Aorta (tissue), 5 donors: ENCODE results near the gene FOXD4. TPM values are rescaled to one million over a fixed set of nuclear protein-coding genes. Genes with fewer than 3 reads are reported as not detected.
"Not testable (repeated sequence)": the region's sequence is repeated elsewhere in the genome, so short reads cannot be mapped to it uniquely, and the experiment has no call there.

Experiments used
- ATAC-seq: fragments of 200-7000 bp; cut with Tn5 transposase; one replicate; pipeline ENCODE4 v1.9.1; 2022; ENCODE audit warnings: moderate library complexity; ENCODE audit not compliant: low FRiP score
- DNase-seq, 2 donors: peaks; one replicate each; pipeline ENCODE4 v3.0.0-alpha.2; 2020
- H3K27ac ChIP-seq, 2 donors: one replicate each; pipeline ENCODE4 v1.5.1; 2013; ENCODE audit warnings: low read length in 2 of 2, mild to moderate bottlenecking in 2 of 2, moderate library complexity in 2 of 2, control low read depth in 1 of 2, inconsistent platforms in 1 of 2, low read depth in 1 of 2
- H3K27me3 ChIP-seq, 2 donors: one replicate each; pipeline ENCODE4 v1.6.1; 2013; ENCODE audit warnings: control low read depth in 1 of 2, low read length in 1 of 2, mild to moderate bottlenecking in 1 of 2, moderate library complexity in 1 of 2; ENCODE audit not compliant: insufficient read depth in 2 of 2, control insufficient read depth in 1 of 2
- H3K36me3 ChIP-seq, 2 donors: one replicate each; pipeline ENCODE4 v1.6.1; 2013; ENCODE audit warnings: control low read depth in 1 of 2, low read length in 1 of 2, mild to moderate bottlenecking in 1 of 2; ENCODE audit not compliant: insufficient read depth in 2 of 2, control insufficient read depth in 1 of 2
- H3K4me1 ChIP-seq, 2 donors: one replicate each; pipeline ENCODE4 v1.6.1; 2013; ENCODE audit warnings: low read length in 2 of 2, control low read depth in 1 of 2, mild to moderate bottlenecking in 1 of 2, moderate library complexity in 1 of 2; ENCODE audit not compliant: insufficient read depth in 2 of 2, control insufficient read depth in 1 of 2
- H3K4me3 ChIP-seq, 2 donors: one replicate each; pipeline ENCODE4 v1.5.1; 2013; ENCODE audit warnings: low read length in 2 of 2, control low read depth in 1 of 2, mild to moderate bottlenecking in 1 of 2
- H3K9me3 ChIP-seq: one replicate; pipeline ENCODE4 v1.6.1; 2013; ENCODE audit warnings: mild to moderate bottlenecking, low read length; ENCODE audit not compliant: control insufficient read depth
- WGBS, 2 donors: extraction: QIAGEN DNeasy Blood & Tissue Kit; methylation state at CpG; one replicate each; pipeline ENCODE4 v1.1.7; 2013; 5-methylcytosine and 5-hydroxymethylcytosine counted together
- intact Hi-C, 2 donors: fragments of 100-400 bp; cut with DNase I; formaldehyde crosslinking; loops; one replicate each; pipeline versions ENCODE4 v1.14.2 to v1.15.0; 2022
- long read RNA-seq, 2 donors: library from polyadenylated mRNA; unstranded; transcript quantifications; one replicate each; pipeline ENCODE4 v2.0.0, GENCODE V29; 2020 to 2021
- polyA plus RNA-seq, 2 donors: library from polyadenylated mRNA; stranded (reverse); fragments of 200-250 nt; gene quantifications; one replicate each; pipeline ENCODE4 v1.2.3, GENCODE V29; 2013
- total RNA-seq, 2 donors: library from RNA; stranded (reverse); fragmentation: NEBNext Ultra II Directional; extraction: Animal tissue kit (Norgen Biotek cat#: 25700); gene quantifications; one replicate each; pipeline ENCODE4 v1.2.1, GENCODE V29; 2021
- donor health status: healthy with polysubstance abuse.
- donor health status: Bipolar disorder and iron deficiency.
- donor health status: DM: no; HTN: no; CAD: no.
- donor health status: DM: no; HTN: no; CAD: no.
- donor health status: DM: yes; HTN: yes; CAD: no.

Gene FOXD4
- total RNA-seq (under 1 TPM in 1 of 2 donors, not detected in 1; 0.27 TPM), polyA plus RNA-seq (not detected)
- long read RNA-seq, donor 1, result 0 reads
- long read RNA-seq, donor 2, result 0 reads

DNA sequence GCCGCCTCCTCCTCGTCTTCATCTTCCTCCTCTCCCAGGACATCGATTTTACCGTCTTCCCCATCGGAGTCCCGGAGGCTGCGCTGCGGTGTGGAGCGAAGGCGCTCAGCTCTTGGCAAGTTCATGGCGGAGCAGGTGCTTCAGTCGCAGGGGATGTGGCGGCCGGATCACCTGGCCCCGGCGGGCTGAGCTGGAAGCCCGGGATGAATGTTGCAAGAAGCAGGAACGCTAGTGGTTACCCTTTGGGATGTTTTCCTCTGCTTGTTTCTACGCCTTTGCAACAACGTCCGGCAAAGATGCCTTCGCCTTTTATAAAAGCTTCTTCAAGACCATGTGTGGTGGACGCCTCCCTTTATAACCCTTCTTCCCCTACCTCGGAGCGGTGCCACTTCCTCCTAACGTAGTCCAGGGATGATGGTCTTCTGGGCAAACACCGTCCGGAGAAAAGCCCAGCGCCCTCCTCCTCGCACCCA, at the start of gene FOXD4:
TSS of gene FOXD4 (minus strand) at position 423 of the 473 bp plus-strand sequence. CDS start at position 125, 298 bp downstream.
- H3K4me1 ChIP-seq, H3K9me3 ChIP-seq, H3K4me3 ChIP-seq, H3K27me3 ChIP-seq, DNase-seq, intact Hi-C loops, ATAC-seq, H3K27ac ChIP-seq, H3K36me3 ChIP-seq: not testable (repeated sequence)
- 48 to 52% methylated on average over 28 to 30 of the region's 30 CpGs for WGBS, 2 donors

DNA sequence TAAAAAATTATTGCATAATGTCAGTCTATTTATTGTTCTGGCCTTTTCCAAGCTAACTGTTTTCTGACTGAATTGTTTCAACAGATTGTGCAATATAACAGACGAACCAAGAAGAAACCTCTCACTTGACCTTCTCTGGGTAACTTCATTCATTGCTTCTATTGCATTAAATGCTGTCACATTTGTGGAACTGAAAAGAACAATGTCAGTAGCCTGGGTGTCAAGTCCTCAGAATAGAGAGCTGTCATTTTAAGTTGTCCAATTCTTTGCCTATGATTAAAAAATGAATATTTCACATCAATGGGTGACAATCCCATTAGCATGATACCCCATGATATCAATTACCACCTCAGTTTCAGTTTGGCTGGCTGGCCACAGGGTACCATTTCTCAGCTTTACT, 41.7 kb upstream of the FOXD4 start:
- WGBS, 2 donors, result 41% methylated on average over 1 of the region's 1 CpG; no CpG with 5 or more reads in 1 of the 2 donors
- DNase-seq, H3K4me3 ChIP-seq, H3K4me1 ChIP-seq, ATAC-seq, H3K36me3 ChIP-seq, H3K9me3 ChIP-seq, H3K27ac ChIP-seq, H3K27me3 ChIP-seq, intact Hi-C loops: not testable (repeated sequence)

DNA sequence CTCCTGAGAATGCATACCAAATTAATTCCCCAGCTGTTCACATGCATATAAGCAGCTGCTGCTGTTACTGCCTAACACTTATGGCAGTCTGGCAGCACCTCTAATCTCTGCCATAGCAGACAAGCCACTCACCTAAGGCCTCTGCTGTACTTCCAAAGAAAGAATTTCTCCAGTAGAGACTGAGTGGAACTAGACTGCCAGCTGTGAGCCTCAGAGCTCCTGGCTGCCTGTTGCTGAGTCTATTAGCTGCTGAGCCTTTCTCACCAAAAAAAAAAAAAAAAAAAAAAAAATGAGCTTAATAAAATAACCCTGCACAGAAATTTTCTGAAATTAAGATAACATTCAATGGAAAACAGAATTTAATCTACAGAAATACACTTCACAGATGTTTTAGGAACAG, 33.0 kb upstream of the FOXD4 start:
- H3K27ac ChIP-seq, H3K27me3 ChIP-seq, intact Hi-C loops, H3K4me3 ChIP-seq, H3K36me3 ChIP-seq, DNase-seq, ATAC-seq, H3K4me1 ChIP-seq, H3K9me3 ChIP-seq: not testable (repeated sequence)

DNA sequence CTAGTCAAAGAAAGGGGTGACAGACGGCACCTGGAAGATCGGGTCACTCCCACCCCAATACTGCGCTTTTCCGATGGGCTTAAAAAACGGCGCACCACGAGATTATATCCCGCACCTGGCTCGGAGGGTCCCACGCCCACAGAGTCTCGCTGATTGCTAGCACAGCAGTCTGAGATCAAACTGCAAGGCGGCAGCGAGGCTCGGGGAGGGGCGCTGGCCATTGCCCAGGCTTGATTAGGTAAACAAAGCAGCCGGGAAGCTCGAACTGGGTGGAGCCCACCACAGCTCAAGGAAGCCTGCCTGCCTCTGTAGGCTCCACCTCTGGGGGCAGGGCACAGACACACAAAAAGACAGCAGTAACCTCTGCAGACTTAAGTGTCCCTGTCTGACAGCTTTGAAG, 21.7 kb upstream of the FOXD4 start:
- H3K27me3 ChIP-seq, H3K4me1 ChIP-seq, ATAC-seq, H3K4me3 ChIP-seq, H3K27ac ChIP-seq, H3K36me3 ChIP-seq, intact Hi-C loops, H3K9me3 ChIP-seq: not testable (repeated sequence)
- DNase-seq, result peak in 1 of 2 donors; percentile 65
- WGBS, 2 donors, result 92 to 95% methylated on average over 16 to 17 of the region's 17 CpGs

DNA sequence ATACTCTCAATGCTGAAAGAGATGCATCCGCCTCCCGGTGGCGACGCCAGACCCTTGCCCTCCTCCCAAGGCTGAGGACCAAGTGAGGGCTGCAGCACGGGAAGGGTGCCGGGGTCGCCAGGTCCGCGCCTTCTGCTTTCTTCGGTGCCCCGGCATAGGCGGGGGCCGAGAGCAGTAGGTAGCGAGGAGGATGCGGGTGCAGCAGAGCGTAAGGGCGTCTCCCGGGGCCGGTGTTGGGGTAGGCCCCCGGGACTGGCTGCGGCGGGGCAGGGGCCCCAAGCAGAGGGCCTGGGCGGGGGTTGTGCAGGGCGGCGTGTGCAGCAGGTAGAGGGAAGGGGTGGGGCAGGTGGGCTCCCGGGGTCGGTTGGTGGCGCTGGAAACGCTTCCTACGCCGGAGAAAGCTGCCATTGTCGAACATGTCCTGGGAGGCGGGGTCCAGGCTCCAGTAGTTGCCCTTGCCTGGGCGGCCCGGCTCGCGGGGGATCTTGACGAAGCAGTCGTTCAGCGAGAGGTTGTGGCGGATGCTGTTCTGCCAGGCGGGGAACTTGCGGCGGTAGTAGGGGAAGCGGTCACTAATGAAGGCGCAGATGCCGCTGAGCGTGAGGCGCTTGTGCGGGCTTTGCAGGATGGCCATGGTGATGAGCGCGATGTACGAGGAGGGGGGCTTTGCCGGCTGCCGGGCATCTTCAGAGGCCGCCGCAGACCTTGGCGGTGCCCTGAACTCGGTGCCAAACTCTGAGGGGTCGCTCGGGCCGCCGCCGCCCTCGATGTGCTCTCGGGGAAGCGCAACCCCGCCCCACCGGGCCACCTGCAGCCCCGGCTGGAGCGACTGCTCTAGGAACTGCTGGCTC, 848 bp downstream of the FOXD4 start:
- intact Hi-C loops, H3K4me3 ChIP-seq, H3K36me3 ChIP-seq, H3K9me3 ChIP-seq, H3K27ac ChIP-seq, ATAC-seq, H3K27me3 ChIP-seq, H3K4me1 ChIP-seq: not testable (repeated sequence)
- peak in 1 of 2 donors; percentile 48 for DNase-seq
- 10% methylated on average over 38 to 67 of the region's 71 CpGs for WGBS, 2 donors

DNA sequence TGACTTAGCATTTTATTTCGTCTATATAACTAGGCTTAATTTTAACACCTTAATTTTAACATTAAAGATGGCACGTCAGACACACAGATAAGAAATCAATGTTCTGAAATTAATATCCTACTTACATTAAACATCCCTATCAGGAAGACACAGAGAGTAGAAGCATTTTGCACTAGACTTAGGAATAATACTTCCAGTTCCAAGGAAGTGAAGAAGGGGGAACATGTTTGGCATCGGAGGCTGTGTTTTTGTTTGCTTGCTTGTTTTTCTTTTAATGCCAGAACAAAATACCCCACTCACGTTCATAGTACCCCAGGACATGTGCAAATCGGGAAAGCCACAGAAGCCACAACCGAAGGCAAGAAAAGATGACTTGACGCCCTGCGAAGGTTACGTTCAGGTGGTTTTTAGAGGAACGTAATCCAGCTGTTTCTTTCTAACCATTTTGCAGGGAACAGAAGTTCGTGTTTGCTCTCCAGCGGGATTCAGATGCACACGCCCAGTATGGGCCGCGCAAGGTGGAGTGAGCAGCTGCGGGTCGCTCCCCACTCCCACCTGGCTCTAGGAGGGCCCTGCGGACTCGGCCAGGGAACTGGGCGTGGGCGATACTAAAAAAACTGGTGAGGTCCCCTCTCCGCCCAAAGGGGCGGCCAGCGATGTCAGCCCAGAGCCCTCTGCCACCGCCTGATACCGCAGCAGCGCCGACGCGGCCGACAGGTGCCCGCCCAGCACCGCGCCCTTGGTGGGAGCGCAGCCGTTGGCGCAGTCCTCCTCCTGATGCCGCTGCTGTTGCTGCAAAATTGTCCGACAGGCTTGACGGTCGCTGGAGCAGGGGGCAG, 1.8 kb downstream of the FOXD4 start:
- H3K9me3 ChIP-seq, H3K4me1 ChIP-seq, H3K4me3 ChIP-seq, H3K36me3 ChIP-seq, H3K27me3 ChIP-seq, DNase-seq, intact Hi-C loops, H3K27ac ChIP-seq: not testable (repeated sequence)
- 17 to 20% methylated on average over 25 to 40 of the region's 41 CpGs for WGBS, 2 donors
- peak; percentile 11 for ATAC-seq

DNA sequence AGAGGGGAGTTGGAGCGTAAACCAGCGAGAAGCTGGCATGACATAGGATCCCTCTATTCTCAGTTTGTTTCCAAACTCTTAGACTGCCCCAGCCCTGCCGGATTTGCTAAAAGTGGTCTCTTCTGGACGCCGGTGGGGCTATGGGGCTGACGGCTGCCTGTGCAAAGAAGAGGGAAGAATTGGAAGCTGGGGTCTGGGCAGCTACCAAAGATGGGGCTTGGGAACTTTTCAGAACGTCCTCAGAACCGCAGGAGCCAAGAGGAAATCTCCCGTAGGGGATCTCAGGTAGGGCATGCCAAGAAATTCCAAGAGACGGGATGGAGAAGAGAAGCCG, 3.1 kb downstream of the FOXD4 start:
- H3K4me3 ChIP-seq, H3K27me3 ChIP-seq, intact Hi-C loops, DNase-seq, H3K27ac ChIP-seq, H3K9me3 ChIP-seq, H3K4me1 ChIP-seq, H3K36me3 ChIP-seq: not testable (repeated sequence)
- WGBS, 2 donors, result 17 to 18% methylated on average over 9 to 11 of the region's 11 CpGs
- peak; percentile 3 for ATAC-seq

DNA sequence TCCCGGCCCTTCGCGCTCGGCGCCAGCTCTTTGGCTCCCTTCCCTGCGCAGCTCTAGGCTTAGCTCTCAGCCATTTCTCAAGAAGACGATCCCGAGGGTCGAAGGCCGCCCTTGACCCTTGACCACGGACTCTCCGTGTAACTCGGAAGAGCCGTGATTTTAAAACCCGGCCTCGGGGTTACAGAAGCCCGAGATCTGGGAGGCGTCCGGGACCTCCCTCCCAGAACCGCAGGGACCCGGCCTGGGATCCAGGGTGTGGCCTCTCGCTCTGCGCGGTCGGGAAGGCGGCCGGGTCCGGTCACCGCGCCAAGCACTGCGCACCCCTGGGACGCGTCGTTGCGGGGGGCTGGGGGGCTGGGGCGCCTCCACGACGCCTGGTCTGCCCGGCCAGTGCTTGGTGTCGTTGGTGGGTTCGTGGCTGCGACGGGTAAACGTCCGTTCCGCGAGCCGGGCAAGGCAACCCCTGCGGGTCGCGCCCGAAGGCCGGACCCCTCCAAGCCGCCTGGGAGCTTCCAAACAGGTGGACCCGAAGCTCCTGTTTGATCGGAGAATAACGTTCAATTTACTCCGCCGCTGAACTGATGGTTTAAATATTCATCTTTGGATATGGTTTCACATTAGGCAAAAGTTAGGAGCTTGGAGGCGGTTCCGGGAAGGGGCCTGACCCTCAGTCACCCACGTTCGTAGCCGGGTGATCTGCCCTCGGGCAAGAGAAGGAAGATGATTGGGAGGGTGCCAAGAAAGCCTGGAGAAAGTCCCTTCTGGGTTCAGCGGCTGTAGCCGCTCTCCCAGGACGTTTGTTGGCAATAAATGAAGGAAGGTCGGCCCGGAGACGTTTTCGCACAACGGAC, 3.7 kb downstream of the FOXD4 start:
- H3K27ac ChIP-seq, H3K36me3 ChIP-seq, H3K4me1 ChIP-seq, intact Hi-C loops, H3K27me3 ChIP-seq, H3K9me3 ChIP-seq: not testable (repeated sequence)
- WGBS, 2 donors, result 3 to 4% methylated on average over 70 to 72 of the region's 73 CpGs
- H3K4me3 ChIP-seq, result peak overlapping the region in 1 of 2 donors; percentile 52
- DNase-seq (peak in 1 of 2 donors; percentile 47), ATAC-seq (peak; percentile 76)
